Stimulated activated naive CD4-positive, alpha-beta T cell (primary cell): ENCODE results near the gene NSD2.
"Not testable (repeated sequence)": the region's sequence is repeated elsewhere in the genome, so short reads cannot be mapped to it uniquely, and the experiment has no call there.

Source experiments
- DNase-seq, 6 experiments: peaks; one replicate each; lab custom pipeline; 2025; lab: John Stamatoyannopoulos, UW

The NSD2 gene

GRCh38 chr4:1985780-1986577 lies 114.8 kb downstream of the NSD2 start:
- DNase-seq, result no peak

GRCh38 chr4:1986578-1987210 lies 115.5 kb downstream of the NSD2 start:
- no peak for DNase-seq

- no peak for DNase-seq
Observed at GRCh38 chr4:1987296-1987695, 116.1 kb downstream of the NSD2 start.

- DNase-seq, result no peak
Observed at GRCh38 chr4:1987721-1988326, 116.6 kb downstream of the NSD2 start.

GRCh38 chr4:1988327-1988724 lies 117.1 kb downstream of the NSD2 start:
- no peak for DNase-seq

GRCh38 chr4:1989533-1990347 lies 118.5 kb downstream of the NSD2 start:
- DNase-seq, result no peak

GRCh38 chr4:1990348-1990645 lies 119.1 kb downstream of the NSD2 start:
- no peak for DNase-seq

- DNase-seq, result no peak
Observed at GRCh38 chr4:1990676-1991075, 119.5 kb downstream of the NSD2 start.

- DNase-seq, result no peak
Observed at GRCh38 chr4:1991087-1991486, 119.9 kb downstream of the NSD2 start.

- DNase-seq, result no peak
Observed at GRCh38 chr4:1991596-1992434, 120.6 kb downstream of the NSD2 start.

GRCh38 chr4:1992468-1993168 lies 121.4 kb downstream of the NSD2 start:
- DNase-seq, result no peak

GRCh38 chr4:1993169-1993516 lies 122.0 kb downstream of the NSD2 start:
- DNase-seq, result no peak

- DNase-seq, result not testable (repeated sequence)
Observed at GRCh38 chr4:1993718-1994516, 122.7 kb downstream of the NSD2 start.

- no peak for DNase-seq
Observed at GRCh38 chr4:1994938-1995337, 123.7 kb downstream of the NSD2 start.

- no peak for DNase-seq
Observed at GRCh38 chr4:1996866-1997611, 125.8 kb downstream of the NSD2 start.

GRCh38 chr4:1997712-1998111 lies 126.5 kb downstream of the NSD2 start:
- DNase-seq, result no peak

- DNase-seq, result no peak
Observed at GRCh38 chr4:1998296-1998695, 127.1 kb downstream of the NSD2 start.

- DNase-seq, result not testable (repeated sequence)
Observed at GRCh38 chr4:1999308-1999707, 128.1 kb downstream of the NSD2 start.

- DNase-seq, result not testable (repeated sequence)
Observed at GRCh38 chr4:2003361-2003760, 132.2 kb downstream of the NSD2 start.

GRCh38 chr4:2006367-2006766 lies 135.2 kb downstream of the NSD2 start:
- DNase-seq, result no peak
